HG02678 (cell line): ENCODE results near the gene ATF6.
"Not testable (repeated sequence)": the region's sequence is repeated elsewhere in the genome, so short reads cannot be mapped to it uniquely, and the experiment has no call there.

Experiments
- ATAC-seq: cut with Tn5 transposase; IDR thresholded peaks from one replicate; pipeline ENCODE4 v1.9.1; 2021; ENCODE audit warnings: mild to moderate bottlenecking, moderate library complexity; ENCODE audit not compliant: unreplicated experiment

The ATF6 gene

GRCh38 chr1:161826478-161826877 is 60.4 kb downstream of the ATF6 start:
- no peak for ATAC-seq

- ATAC-seq = no peak
Measured at GRCh38 chr1:161827786-161828185, 61.7 kb downstream of the ATF6 start.

GRCh38 chr1:161832299-161832907 is 66.3 kb downstream of the ATF6 start:
- not testable (repeated sequence) for ATAC-seq

GRCh38 chr1:161834967-161835550 is 68.9 kb downstream of the ATF6 start:
- ATAC-seq = no peak

GRCh38 chr1:161836018-161836417 is 69.9 kb downstream of the ATF6 start:
- no peak for ATAC-seq

GRCh38 chr1:161838362-161838761 is 72.2 kb downstream of the ATF6 start:
- ATAC-seq = no peak

GRCh38 chr1:161838885-161839284 is 72.8 kb downstream of the ATF6 start:
- ATAC-seq = no peak

- no peak for ATAC-seq
Measured at GRCh38 chr1:161839591-161839990, 73.5 kb downstream of the ATF6 start.

GRCh38 chr1:161840363-161840762 is 74.2 kb downstream of the ATF6 start:
- no peak for ATAC-seq

GRCh38 chr1:161843156-161843555 is 77.0 kb downstream of the ATF6 start:
- ATAC-seq = no peak

GRCh38 chr1:161844696-161845095 is 78.6 kb downstream of the ATF6 start:
- no peak for ATAC-seq

- ATAC-seq = no peak
Measured at GRCh38 chr1:161848676-161849075, 82.6 kb downstream of the ATF6 start.

- ATAC-seq = no peak
Measured at GRCh38 chr1:161849518-161849917, 83.4 kb downstream of the ATF6 start.

GRCh38 chr1:161855260-161855659 is 89.1 kb downstream of the ATF6 start:
- ATAC-seq = no peak

- ATAC-seq = no peak
Measured at GRCh38 chr1:161858271-161858670, 92.2 kb downstream of the ATF6 start.

- no peak for ATAC-seq
Measured at GRCh38 chr1:161863549-161863948, 97.4 kb downstream of the ATF6 start.

GRCh38 chr1:161864577-161864976 is 98.5 kb downstream of the ATF6 start:
- no peak for ATAC-seq

- ATAC-seq = no peak
Measured at GRCh38 chr1:161866241-161866640, 100.1 kb downstream of the ATF6 start.

- no peak for ATAC-seq
Measured at GRCh38 chr1:161868832-161869231, 102.7 kb downstream of the ATF6 start.

- no peak for ATAC-seq
Measured at GRCh38 chr1:161869291-161869690, 103.2 kb downstream of the ATF6 start.

- no peak for ATAC-seq
Measured at GRCh38 chr1:161872506-161872905, 106.4 kb downstream of the ATF6 start.

GRCh38 chr1:161879261-161879660 is 113.1 kb downstream of the ATF6 start:
- no peak for ATAC-seq

GRCh38 chr1:161884475-161884874 is 118.4 kb downstream of the ATF6 start:
- no peak for ATAC-seq
